Erythroblast (primary cell): Measurements from ENCODE around the gene ERP27.
A peak's percentile ranks its signal among the peaks of the same experiment; 100 is the strongest.

Experiments used
- DNase-seq, 2 experiments: peaks; one replicate each; lab custom pipeline; 2025; lab: John Stamatoyannopoulos, UW
- GATA1 ChIP-seq: IDR thresholded peaks from 2 replicates; pipeline ENCODE4 v1.6.1; 2011; ENCODE audit warnings: low read depth, mild to moderate bottlenecking, control low read depth, low read length, moderate library complexity
- POLR2A ChIP-seq: IDR thresholded peaks from 2 replicates; pipeline ENCODE4 v1.6.1; 2011; ENCODE audit warnings: mild to moderate bottlenecking, low read length

The ERP27 gene

DNA sequence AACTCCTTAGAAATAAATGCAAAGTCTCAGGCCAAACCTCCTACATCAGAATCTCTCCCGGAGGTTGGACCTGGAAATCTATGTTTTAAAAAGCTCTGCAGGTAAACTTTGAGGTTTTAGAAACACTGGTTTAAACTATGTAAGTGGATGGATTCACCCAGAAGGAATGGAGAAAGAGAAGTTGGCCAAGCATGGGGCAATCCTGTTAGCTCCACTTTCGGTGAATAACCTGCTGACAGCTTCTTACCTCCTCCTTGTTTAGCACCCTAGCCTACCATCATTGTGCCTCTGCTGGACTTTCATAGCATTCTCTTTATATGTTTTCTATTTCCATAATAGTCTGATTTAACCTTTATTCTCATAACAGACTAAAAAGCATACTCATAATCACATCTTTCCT lies 26.1 kb upstream of the ERP27 start:
- TF ChIP-seq POLR2A, result no peak
- TF ChIP-seq GATA1, result no peak
- DNase-seq, result no peak

DNA sequence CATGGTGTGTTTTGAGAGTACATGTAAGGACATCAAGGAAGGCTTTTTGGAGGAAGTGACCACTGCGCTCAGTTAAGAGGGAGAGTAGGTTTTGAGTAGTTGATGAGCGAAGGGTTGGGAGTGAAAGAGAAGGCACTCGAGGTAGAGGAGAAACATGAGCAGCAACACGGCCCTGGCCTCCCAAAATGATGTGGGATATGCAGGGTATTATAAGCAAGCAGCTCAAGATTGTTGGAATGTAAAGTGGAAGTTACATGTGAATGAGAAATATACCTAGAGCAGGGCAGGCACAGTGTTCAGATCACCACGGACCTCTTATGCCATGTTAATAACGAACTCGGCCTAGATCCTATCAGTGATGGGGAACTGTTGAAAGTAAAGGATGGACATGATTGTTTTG lies 25.2 kb upstream of the ERP27 start:
- DNase-seq, result no peak
- no peak for TF ChIP-seq GATA1
- no peak for TF ChIP-seq POLR2A

DNA sequence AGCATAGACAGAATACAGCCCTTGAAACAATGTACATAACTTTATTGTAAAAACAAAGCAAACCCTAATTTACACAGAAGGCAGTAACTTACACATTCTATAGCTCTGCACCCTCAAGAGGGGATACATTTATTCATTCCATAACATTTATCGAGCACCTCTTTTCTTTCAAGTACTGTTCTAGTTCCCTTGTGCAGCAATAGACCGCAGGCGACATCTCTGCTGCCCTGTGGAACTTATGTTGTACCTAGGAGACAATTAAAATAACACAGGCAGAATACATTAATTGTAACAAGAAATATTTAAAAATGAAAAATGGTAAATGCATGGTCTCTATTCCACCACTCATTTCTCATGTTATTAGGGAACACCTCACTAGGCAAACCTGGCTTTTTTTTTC lies 24.5 kb upstream of the ERP27 start:
- DNase-seq, result peak in 1 of 2 experiments; percentile 7
- TF ChIP-seq GATA1 (no peak), POLR2A (no peak)

DNA sequence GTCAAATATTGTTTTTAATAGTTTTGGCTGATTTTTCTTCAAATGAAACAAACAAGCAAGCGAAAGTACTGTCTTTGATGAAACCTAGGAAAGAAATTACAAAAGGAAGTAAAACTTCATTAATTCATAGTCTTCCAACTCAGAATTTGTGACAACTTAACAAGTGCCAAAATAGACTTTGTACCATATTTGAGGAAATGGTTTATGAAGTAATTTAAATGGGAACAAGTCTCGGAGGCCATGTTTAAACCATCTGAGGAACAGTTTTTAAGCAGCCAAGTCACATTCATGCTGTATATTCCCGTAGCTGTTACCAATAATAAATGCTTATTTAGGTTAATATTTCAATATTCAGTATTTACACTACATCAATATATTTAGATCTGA lies 23.8 kb upstream of the ERP27 start:
- DNase-seq, result peak; percentile 47 to 53
- no peak for TF ChIP-seq POLR2A
- TF ChIP-seq GATA1, result no peak

GRCh38 chr12:14961466-14962152 lies 23.3 kb upstream of the ERP27 start, which contains the start of gene ARHGDIB:
Gene ARHGDIB (minus strand): TSS chr12:14961601. CDS start chr12:14950712, 10,889 bp downstream.
- TF ChIP-seq POLR2A (peak; percentile 86), GATA1 (no peak)
- DNase-seq, result peak; percentile 85 to 93

DNA sequence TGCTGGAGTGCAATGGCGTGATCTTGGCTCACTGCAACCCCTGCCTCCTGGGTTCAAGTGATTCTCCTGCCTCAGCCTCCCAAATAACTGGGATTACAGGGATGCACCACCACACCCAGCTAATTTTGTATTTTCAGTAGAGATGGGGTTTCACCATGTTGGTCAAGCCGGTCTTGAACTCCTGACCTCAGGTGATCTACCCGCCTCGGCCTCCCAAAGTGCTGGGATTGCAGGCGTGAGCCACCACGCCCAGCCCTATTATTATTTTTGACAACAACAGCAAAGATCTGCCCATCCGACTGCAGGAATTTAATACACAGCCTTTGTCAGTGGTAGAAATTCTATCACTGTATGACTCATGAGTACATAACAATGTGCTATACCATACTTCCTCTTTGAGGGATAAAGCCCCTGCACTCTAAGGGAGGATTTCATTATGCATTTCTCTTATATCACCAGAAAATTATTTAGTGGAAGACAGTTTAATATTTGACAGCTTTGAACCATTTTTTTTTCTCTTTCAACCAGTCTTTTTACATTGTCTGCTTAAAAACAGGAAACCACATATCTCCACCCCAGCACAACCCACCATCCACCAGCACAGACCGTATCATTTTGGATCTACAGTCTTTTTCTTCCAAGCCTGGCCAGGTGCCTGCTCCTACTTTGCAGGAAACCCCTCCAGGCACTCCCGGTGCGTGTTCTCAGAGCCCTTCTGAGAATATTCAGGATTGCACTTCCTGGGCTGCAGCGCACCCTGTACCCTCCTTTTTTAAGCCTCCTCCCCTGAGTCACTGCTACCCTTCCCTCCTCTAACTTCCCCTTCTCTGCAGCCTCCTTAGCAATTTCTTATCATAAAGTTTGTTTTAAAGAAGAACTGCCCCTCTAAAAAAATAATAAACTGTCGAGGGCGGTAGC lies 22.5 kb upstream of the ERP27 start:
- peak; percentile 66 to 69 for DNase-seq
- TF ChIP-seq POLR2A (no peak), GATA1 (no peak)

GRCh38 chr12:14959916-14960496 lies 21.7 kb upstream of the ERP27 start:
- peak; percentile 28 to 34 for DNase-seq
- TF ChIP-seq POLR2A, result peak; percentile 7
- TF ChIP-seq GATA1, result no peak

DNA sequence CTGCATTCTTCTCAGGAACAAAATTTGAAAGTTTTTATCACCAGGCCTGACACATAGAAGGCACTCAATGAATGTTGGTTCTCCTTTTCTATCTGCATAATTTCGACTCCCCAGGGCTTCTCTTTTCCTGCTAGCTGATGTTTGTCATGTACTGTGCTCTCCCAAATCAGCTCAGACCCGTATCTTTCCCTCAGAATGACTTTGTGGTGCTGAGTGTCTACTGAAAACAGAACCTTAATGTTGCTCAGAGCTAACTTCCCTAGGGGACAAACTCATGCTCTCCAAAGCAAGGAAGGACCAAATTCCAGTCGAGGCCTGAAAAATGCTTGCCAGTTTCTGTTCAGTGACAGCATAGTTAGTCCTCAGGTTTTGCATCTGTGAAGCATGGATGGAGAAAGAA lies 21.1 kb upstream of the ERP27 start:
- TF ChIP-seq POLR2A (peak; percentile 36), GATA1 (no peak)

GRCh38 chr12:14959126-14959440 lies 20.7 kb upstream of the ERP27 start:
- TF ChIP-seq POLR2A (no peak), GATA1 (no peak)

More for the DNA sequence above, 21.1 kb upstream of the ERP27 start:
- DNase-seq, result peak; percentile 31 to 43

GRCh38 chr12:14958361-14959125 lies 20.2 kb upstream of the ERP27 start:
- peak; percentile 48 to 63 for DNase-seq
- no peak for TF ChIP-seq POLR2A
- TF ChIP-seq GATA1, result no peak

More at GRCh38 chr12:14959126-14959440, 20.7 kb upstream of the ERP27 start:
- peak; percentile 31 to 40 for DNase-seq

- DNase-seq, result peak; percentile 20 to 33
- TF ChIP-seq GATA1, result no peak
- TF ChIP-seq POLR2A, result no peak
These were observed 19.3 kb upstream of the ERP27 start for GRCh38 chr12:14957551-14958168.

GRCh38 chr12:14956905-14957304 lies 18.6 kb upstream of the ERP27 start:
- no peak for DNase-seq
- TF ChIP-seq POLR2A (no peak), GATA1 (no peak)
